ENCODE data around the gene ADRA2B.

Gene ADRA2B

DNA sequence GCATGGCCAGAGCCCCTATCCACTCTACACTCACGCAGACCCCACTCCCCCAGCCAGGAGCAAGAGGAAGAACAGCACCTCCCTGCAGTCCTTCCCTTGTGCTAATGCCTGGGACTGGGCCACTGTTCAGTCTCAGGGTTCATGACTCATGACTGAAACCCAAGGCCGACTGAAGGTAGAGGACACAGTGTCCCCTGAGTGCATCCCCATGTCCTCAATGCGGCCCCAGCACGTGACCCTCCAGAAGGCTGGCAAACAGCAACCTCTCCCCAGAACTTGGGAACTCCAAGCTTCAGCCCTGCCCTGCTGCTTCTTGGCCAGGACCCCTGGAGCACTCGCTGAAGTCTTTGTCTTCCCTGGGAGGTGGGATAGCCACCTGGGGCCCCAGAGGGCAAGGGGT, 6.0 kb upstream of the ADRA2B start:
- in situ Hi-C loops (cut with MboI; ENCODE audit: low pct_unique_long_range_greater_than_20kb, low sequenced_read_pairs, unreplicated experiment) = no loop called here
- TF ChIP-seq, protein P1, sequence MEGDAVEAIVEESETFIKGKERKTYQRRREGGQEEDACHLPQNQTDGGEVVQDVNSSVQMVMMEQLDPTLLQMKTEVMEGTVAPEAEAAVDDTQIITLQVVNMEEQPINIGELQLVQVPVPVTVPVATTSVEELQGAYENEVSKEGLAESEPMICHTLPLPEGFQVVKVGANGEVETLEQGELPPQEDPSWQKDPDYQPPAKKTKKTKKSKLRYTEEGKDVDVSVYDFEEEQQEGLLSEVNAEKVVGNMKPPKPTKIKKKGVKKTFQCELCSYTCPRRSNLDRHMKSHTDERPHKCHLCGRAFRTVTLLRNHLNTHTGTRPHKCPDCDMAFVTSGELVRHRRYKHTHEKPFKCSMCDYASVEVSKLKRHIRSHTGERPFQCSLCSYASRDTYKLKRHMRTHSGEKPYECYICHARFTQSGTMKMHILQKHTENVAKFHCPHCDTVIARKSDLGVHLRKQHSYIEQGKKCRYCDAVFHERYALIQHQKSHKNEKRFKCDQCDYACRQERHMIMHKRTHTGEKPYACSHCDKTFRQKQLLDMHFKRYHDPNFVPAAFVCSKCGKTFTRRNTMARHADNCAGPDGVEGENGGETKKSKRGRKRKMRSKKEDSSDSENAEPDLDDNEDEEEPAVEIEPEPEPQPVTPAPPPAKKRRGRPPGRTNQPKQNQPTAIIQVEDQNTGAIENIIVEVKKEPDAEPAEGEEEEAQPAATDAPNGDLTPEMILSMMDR (IDR thresholded peaks at IDR 0.05; ENCODE audit: extremely low read depth, insufficient read depth, missing control alignments) = no peak
- no peak for DNase-seq (ENCODE audit: low spot score)

DNA sequence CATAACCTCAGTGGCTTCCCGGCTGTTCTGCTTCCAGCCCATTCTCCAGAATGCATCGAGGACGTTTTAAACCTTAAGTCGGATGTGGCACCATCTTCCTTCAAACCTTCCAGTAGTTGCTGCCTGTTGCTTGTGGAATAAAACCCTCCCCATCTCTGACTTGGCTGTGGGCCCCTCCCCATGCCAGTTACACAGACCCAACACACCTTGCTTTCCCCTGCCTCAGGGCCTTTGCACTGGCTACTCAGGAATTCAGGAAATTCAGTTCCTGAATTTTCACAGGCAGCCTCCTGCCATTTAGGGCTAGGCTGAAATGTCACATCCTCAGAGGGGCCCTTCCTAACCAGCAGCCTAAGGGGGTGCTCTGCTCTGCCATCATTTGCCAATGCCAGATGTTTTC, 5.0 kb upstream of the ADRA2B start:
- TF ChIP-seq, protein P1 (IDR thresholded peaks at IDR 0.05; ENCODE audit: extremely low read depth, insufficient read depth, missing control alignments) = no peak
- in situ Hi-C loops (cut with MboI; ENCODE audit: low pct_unique_long_range_greater_than_20kb, low sequenced_read_pairs, unreplicated experiment) = no loop called here
- no peak for DNase-seq (ENCODE audit: low spot score)

DNA sequence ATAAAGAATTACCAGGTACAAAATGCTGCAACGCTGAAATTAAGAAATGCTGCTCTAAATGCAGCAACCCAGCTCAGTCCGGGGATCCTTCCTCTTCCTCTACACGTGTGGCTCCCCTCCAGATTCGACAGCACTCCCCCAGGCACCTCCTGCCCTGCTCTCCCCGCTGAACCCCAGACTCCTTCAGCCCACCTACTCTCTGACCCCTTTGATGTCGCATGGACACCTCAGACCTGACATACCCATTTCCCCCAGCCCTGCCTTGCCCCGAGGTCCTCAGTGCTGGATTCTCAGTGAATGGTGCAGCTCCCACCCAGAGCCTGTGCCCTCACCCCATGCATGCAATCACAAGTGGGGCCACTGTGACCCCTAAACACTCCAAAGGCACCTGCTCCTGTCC, 4.6 kb upstream of the ADRA2B start:
- no peak for DNase-seq (ENCODE audit: low spot score)
- TF ChIP-seq, protein P1 (IDR thresholded peaks at IDR 0.05; ENCODE audit: extremely low read depth, insufficient read depth, missing control alignments) = no peak
- in situ Hi-C loops (cut with MboI; ENCODE audit: low pct_unique_long_range_greater_than_20kb, low sequenced_read_pairs, unreplicated experiment) = no loop called here

DNA sequence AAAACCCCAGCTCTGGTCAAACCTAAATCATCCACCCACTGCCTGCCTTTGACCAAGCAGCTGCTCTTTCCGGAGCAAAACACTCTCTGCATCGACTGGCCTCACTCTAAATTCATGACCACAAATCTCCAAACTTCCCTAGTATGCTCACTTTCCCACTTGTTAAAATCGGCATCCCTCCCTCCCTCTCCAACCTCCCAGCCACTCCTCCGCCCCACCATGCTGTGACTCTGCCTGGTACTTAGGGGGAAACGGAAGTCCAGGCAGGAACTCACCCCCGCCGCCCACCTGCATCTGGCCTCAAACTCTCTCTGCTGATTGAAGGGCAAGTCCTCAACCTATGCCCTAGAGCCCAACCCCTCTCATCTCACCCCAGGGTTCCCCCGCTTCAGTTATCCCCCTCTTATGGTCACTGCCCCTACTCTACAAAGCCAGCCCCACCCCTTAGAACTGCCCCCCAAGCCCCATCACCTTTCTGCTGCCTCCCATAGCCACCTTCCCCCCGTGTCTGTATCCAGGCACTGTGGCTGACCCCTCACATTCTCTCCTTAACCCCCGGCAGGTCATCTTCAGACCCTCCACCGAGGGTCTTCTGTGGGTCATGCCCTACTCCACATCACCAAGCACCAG, 3.8 kb upstream of the ADRA2B start:
- DNase-seq (ENCODE audit: low spot score) = no peak
- in situ Hi-C loops (cut with MboI; ENCODE audit: low pct_unique_long_range_greater_than_20kb, low sequenced_read_pairs, unreplicated experiment) = no loop called here
- TF ChIP-seq, protein P1 (IDR thresholded peaks at IDR 0.05; ENCODE audit: extremely low read depth, insufficient read depth, missing control alignments) = no peak

DNA sequence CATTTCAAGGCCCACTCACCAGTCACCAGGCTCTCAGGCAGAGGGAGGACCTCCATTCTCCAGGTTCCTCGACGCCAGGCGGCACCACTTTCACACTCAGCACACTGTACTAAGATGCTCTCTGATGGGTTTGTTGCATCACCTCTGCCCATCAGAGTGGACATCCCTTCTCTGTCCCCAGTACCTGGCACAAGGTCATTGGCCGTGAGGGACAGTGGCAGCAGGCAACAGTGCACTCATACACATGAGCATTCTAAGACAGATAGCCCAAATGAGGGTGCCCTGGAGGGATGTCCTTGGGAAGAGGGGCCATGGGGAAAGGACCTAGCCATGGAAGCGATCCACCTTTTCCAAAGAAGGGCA, 3.0 kb upstream of the ADRA2B start:
- DNase-seq (ENCODE audit: low spot score) = no peak
- TF ChIP-seq, protein P1 (IDR thresholded peaks at IDR 0.05; ENCODE audit: extremely low read depth, insufficient read depth, missing control alignments) = no peak
- in situ Hi-C loops (cut with MboI; ENCODE audit: low pct_unique_long_range_greater_than_20kb, low sequenced_read_pairs, unreplicated experiment) = no loop called here

DNA sequence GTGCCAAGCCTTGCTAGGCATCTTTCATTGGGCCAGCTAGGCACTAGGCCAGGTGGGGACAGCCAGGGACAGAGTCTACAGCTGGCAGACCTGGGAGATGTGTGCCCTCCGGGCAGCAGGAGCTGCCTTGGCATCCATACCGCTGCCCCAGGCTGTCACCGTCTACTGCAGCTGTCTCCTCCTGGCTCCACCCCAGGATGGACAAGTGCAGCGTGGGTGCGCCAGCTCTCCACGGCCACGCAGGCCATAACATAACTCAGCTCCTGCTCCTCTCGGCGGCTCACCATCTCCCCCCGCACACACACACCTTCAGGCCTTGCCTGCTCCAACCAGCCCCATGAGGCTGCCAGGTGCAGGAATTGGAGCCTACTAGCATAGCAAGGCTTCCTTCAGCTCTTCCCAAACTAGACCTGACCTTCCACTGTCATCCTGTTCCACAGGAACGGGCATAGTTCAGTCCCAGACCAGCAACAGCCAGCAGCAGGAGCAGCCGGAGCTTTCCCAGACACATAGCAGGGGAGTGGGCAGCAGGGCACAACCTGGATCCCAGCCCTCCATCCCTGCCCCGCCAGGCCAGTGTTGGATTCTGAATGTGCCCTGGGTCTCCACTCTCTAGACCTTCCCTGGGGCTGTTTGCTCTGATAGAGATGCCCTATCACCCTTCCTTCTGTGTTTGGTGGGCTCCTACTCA, 2.5 kb upstream of the ADRA2B start:
- TF ChIP-seq, protein P1 (IDR thresholded peaks at IDR 0.05; ENCODE audit: extremely low read depth, insufficient read depth, missing control alignments) = no peak
- in situ Hi-C loops (cut with MboI; ENCODE audit: low pct_unique_long_range_greater_than_20kb, low sequenced_read_pairs, unreplicated experiment) = no loop called here
- DNase-seq (ENCODE audit: low spot score) = no peak
